ENCODE results near the gene KRT82.

Gene KRT82

DNA sequence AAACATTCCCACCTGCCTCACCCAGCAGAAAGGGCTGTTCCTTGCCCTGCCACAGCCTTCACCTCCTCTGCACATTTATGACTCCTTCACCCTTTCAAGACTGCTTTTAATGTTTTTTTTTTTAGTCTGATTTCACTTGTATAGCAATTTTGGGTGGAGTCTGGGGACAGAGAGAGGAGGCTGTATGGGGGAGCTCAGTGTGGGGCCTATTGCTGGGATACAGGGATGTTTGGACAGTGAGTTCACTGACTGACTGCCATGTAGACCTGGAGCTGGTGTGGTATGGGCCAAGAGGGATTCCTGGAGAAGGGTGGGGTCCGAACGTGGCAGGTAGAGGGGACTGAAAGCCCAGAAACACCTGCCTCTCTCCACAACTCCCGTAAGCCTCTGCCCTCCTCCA, 36.9 kb downstream of the KRT82 start:
- no peaks in the 10 kb centered on the region for H3K4me1 Mint-ChIP-seq (ENCODE audit: low read depth)
- H3K4me3 Mint-ChIP-seq: no peak overlapping the region
- H3K27ac Mint-ChIP-seq: no peak overlapping the region
- peaks cover 5% of the 10 kb centered on the region for H3K27me3 Mint-ChIP-seq
- H3K9me3 Mint-ChIP-seq (ENCODE audit: low read depth): peaks cover 6% of the 10 kb centered on the region
- H3K36me3 Mint-ChIP-seq: no peaks in the 10 kb centered on the region

DNA sequence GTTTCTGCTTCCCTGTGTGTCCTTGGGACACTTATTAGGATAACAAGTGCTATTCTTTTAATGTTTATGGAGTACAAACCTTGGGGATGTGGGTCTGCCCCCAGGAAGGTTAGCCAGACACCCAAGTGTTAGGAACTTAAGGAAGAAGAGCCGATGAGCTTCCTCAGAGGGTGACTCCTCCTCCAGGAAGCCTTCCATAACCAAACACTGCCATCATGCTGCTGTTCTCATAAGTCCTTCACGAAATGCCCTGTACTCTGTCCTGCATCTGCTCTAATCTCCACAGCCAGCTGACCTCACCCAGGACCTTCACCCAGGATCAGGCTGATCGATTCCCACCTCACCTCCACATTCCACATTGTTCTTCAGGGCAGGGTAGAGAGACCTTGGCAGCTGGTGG, 37.6 kb downstream of the KRT82 start:
- no peak overlapping the region for H3K27ac Mint-ChIP-seq
- no peaks in the 10 kb centered on the region for H3K9me3 Mint-ChIP-seq (ENCODE audit: low read depth)
- no peaks in the 10 kb centered on the region for H3K4me1 Mint-ChIP-seq (ENCODE audit: low read depth)
- H3K36me3 Mint-ChIP-seq: no peaks in the 10 kb centered on the region
- H3K27me3 Mint-ChIP-seq: peaks cover 5% of the 10 kb centered on the region
- H3K4me3 Mint-ChIP-seq: no peak overlapping the region

DNA sequence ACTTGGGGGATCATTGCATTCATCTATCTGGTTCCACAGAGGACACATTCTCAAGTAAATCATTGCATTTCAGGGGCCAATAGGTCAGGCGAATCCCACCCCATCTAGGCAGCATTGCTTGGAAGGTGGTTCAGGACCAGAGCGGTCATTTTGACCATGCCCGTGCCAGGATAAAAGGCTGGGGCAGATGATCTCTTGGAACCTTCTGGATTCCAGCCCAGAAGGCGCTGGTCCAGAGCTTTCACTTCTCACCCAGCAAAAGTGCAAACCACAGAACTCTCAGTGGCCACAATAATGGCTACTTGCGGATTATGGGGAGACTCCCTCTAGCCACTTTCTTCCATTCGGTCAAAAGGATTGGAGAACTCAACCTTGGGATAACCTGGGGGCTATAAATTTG, 38.3 kb downstream of the KRT82 start:
- no peak overlapping the region for H3K27ac Mint-ChIP-seq

GRCh38 chr12:52366738-52367485, 39.2 kb downstream of the KRT82 start, which contains the start of gene KRT85:
KRT85 (minus strand) TSS chr12:52367481; CDS start chr12:52367405, 76 bp downstream.
- Mint-ChIP-seq H3K27ac (no peak within 1 kb of the TSS), H3K4me3 (no peak within 1 kb of the TSS), H3K27me3 (peaks cover 3% of the 10 kb centered on the region), H3K36me3 (no peaks in the 10 kb centered on the region), H3K4me1 (ENCODE audit: low read depth) (no peaks in the 10 kb centered on the region), H3K9me3 (ENCODE audit: low read depth) (no peaks in the 10 kb centered on the region)

More for the DNA sequence above, 38.3 kb downstream of the KRT82 start:
- Mint-ChIP-seq H3K27me3 (peaks cover 5% of the 10 kb centered on the region), H3K9me3 (ENCODE audit: low read depth) (no peaks in the 10 kb centered on the region), H3K4me3 (no peak overlapping the region), H3K4me1 (ENCODE audit: low read depth) (no peaks in the 10 kb centered on the region), H3K36me3 (no peaks in the 10 kb centered on the region)

DNA sequence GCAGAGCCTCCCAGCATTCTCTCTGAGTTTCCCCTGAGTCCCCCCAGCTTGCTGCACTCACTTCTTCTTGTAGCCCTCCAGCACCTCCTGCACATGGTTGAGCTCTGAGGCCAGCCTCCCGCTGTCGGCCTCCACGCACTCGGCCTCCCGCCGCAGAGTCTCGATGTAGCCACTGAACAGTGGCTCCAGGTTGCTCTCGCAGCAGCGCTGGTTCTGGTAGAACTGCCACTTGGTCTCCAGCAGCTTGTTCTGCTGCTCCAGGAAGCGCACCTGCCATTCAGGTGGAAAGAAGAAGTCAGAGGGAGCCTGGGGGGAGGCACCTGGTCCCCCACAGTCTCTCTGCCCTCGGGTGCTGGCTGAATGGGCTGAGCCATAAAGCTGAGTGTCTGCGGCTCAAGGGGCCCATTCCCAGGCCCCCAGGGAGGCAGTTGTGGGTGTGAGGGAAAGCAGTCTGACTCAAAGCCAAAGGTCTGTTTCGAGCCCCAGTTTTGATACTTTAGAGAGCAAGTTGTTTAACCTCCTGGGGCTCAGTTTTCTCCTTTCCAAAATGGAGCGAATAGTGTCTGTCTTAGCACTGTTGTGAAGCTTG, 41.1 kb downstream of the KRT82 start:
- Mint-ChIP-seq H3K9me3 (ENCODE audit: low read depth) (no peaks in the 10 kb centered on the region), H3K4me3 (no peak overlapping the region), H3K27me3 (no peaks in the 10 kb centered on the region), H3K36me3 (no peaks in the 10 kb centered on the region), H3K27ac (no peak overlapping the region), H3K4me1 (ENCODE audit: low read depth) (peaks cover 2% of the 10 kb centered on the region)

GRCh38 chr12:52364061-52364460, 42.1 kb downstream of the KRT82 start:
- Mint-ChIP-seq H3K4me3 (no peak overlapping the region), H3K9me3 (ENCODE audit: low read depth) (no peaks in the 10 kb centered on the region), H3K27me3 (no peaks in the 10 kb centered on the region), H3K4me1 (ENCODE audit: low read depth) (peaks cover 9% of the 10 kb centered on the region), H3K27ac (no peak overlapping the region), H3K36me3 (no peaks in the 10 kb centered on the region)

DNA sequence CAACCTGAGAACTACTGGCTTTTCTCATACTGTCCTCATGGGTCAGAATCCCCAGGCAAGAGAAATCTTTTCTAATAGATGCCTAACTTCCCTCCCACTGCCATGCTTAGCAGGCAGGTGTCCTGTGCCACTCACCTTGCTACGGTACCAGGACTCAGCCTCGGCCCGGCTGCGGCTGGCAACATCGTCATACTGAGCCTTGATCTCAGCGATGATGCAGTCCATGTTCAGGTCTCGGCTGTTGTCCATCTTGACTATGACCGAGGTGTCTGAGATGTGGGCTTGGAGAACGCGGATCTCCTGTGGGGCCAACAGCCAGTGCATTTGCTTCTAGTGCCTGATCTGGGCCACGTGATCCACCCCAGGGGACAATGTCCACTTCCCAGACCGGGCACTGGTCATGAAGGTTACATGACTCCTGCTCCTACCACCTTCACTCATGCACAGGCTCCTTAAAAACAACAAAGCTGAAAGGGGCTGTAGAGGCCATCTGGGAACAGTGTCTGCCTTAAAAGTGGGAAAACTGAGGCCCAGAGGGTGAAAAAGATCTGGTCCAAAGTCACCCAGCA, 42.9 kb downstream of the KRT82 start:
- H3K4me3 Mint-ChIP-seq: no peak overlapping the region
- no peaks in the 10 kb centered on the region for H3K27me3 Mint-ChIP-seq

DNA sequence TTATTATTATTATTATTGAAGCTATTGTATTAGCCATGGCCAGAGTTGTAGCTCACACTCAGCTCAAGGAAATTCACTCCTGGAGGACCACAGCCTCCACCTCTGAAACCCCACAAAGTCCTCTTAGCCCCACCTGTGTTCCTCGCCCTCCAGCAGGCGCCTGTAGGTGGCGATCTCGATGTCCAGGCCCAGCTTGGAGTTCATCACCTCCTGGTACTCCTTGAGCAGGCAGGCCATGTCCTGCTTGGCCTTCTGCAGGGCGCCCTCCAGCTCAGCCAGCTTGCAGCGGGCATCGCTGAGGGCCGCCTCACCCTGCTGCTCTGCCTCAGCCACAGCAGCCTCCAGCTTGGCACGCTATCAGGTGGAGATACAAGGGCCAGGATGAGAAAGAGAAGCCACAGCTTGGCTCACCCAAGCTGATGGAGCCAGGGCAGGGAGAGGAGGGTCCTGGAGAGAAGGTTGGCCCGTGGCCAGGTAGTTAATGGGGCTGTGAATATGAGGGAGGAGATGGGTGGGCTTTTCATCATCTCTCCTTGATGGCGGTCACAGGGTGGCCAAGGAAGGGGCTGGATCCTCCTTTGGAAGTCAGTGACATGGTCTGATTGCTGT, 43.9 kb downstream of the KRT82 start:
- H3K9me3 Mint-ChIP-seq (ENCODE audit: low read depth): no peaks in the 10 kb centered on the region
- H3K4me3 Mint-ChIP-seq: no peak overlapping the region
- peaks cover 27% of the 10 kb centered on the region for H3K4me1 Mint-ChIP-seq (ENCODE audit: low read depth)
- no peaks in the 10 kb centered on the region for H3K27me3 Mint-ChIP-seq
- H3K27ac Mint-ChIP-seq: no peak overlapping the region
- H3K36me3 Mint-ChIP-seq: no peaks in the 10 kb centered on the region

More for the DNA sequence above, 42.9 kb downstream of the KRT82 start:
- Mint-ChIP-seq H3K27ac (no peak overlapping the region), H3K4me1 (ENCODE audit: low read depth) (peaks cover 18% of the 10 kb centered on the region), H3K9me3 (ENCODE audit: low read depth) (no peaks in the 10 kb centered on the region), H3K36me3 (no peaks in the 10 kb centered on the region)

DNA sequence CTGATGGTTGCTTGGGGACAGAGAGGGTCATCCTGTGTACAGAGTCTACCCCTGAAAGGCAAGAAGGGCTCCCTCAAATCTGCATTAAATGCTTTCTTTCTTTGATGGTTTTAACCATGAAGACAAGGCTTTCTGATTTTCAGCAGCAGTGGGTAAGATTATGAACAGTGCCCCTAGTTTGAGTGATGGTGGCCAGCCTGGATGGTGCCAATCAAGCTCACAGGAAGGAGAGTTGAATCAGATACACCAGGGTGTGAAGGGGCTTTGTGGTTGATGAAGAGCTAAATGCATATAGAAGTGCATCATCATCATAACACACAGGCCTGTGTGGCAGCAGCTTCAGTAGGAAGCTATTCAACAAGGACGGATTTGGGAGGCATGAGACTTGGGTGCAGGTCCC, 44.6 kb downstream of the KRT82 start:
- Mint-ChIP-seq H3K36me3 (no peaks in the 10 kb centered on the region), H3K27ac (no peak overlapping the region), H3K9me3 (ENCODE audit: low read depth) (no peaks in the 10 kb centered on the region), H3K27me3 (no peaks in the 10 kb centered on the region), H3K4me1 (ENCODE audit: low read depth) (peaks cover 27% of the 10 kb centered on the region), H3K4me3 (no peak overlapping the region)

GRCh38 chr12:52360663-52361271, 45.4 kb downstream of the KRT82 start:
- Mint-ChIP-seq H3K36me3 (no peaks in the 10 kb centered on the region), H3K9me3 (ENCODE audit: low read depth) (no peaks in the 10 kb centered on the region), H3K4me3 (no peak overlapping the region), H3K27me3 (no peaks in the 10 kb centered on the region), H3K27ac (no peak overlapping the region), H3K4me1 (ENCODE audit: low read depth) (peaks cover 27% of the 10 kb centered on the region)

GRCh38 chr12:52360106-52360662, 46.0 kb downstream of the KRT82 start:
- no peak overlapping the region for H3K27ac Mint-ChIP-seq
- H3K27me3 Mint-ChIP-seq: no peaks in the 10 kb centered on the region
- peaks cover 27% of the 10 kb centered on the region for H3K4me1 Mint-ChIP-seq (ENCODE audit: low read depth)
- H3K36me3 Mint-ChIP-seq: no peaks in the 10 kb centered on the region
- H3K4me3 Mint-ChIP-seq: no peak overlapping the region
- no peaks in the 10 kb centered on the region for H3K9me3 Mint-ChIP-seq (ENCODE audit: low read depth)

GRCh38 chr12:52359621-52360061, 46.5 kb downstream of the KRT82 start:
- Mint-ChIP-seq H3K4me1 (ENCODE audit: low read depth) (peaks cover 27% of the 10 kb centered on the region), H3K4me3 (no peak overlapping the region), H3K9me3 (ENCODE audit: low read depth) (no peaks in the 10 kb centered on the region), H3K27me3 (no peaks in the 10 kb centered on the region), H3K27ac (peak overlapping the region; percentile 78), H3K36me3 (no peaks in the 10 kb centered on the region)

- no peaks in the 10 kb centered on the region for H3K9me3 Mint-ChIP-seq (ENCODE audit: low read depth)
- H3K27me3 Mint-ChIP-seq: no peaks in the 10 kb centered on the region
- H3K4me1 Mint-ChIP-seq (ENCODE audit: low read depth): peaks cover 27% of the 10 kb centered on the region
- H3K36me3 Mint-ChIP-seq: no peaks in the 10 kb centered on the region
- peak overlapping the region; percentile 41 for H3K27ac Mint-ChIP-seq
- peak overlapping the region; percentile 30 for H3K4me3 Mint-ChIP-seq
Measured at GRCh38 chr12:52358575-52359350, 47.4 kb downstream of the KRT82 start.
